Astrocyte (in vitro differentiated cells and primary cell): ENCODE results near the gene PDP2. TPM values are rescaled to one million over a fixed set of nuclear protein-coding genes. Genes with fewer than 3 reads are reported as not detected.

ENCODE experiments used
- DNase-seq: peaks from one replicate; pipeline ENCODE4 v3.0.0-alpha.2; 2010; ENCODE audit warnings: low read depth
- FAIRE-seq: peaks from 2 replicates; lab custom pipeline; 2011; peaks lifted over from hg19 to GRCh38; lab: Jason Lieb, UNC
- H2AFZ ChIP-seq: 2 replicates; pipeline ENCODE4 v1.6.0; 2012; ENCODE audit warnings: low read depth, low read length, inconsistent platforms
- H3K27ac ChIP-seq: 2 replicates; pipeline ENCODE4 v1.5.1; 2011; ENCODE audit warnings: low read depth, low read length, inconsistent platforms
- H3K27me3 ChIP-seq: 2 replicates; pipeline ENCODE4 v1.6.0; 2011; ENCODE audit warnings: low read length, inconsistent platforms; ENCODE audit not compliant: insufficient read depth
- H3K36me3 ChIP-seq: 2 replicates; pipeline ENCODE4 v1.5.1; 2011; ENCODE audit warnings: low read length, inconsistent platforms; ENCODE audit not compliant: insufficient read depth
- H3K4me1 ChIP-seq: 2 replicates; pipeline ENCODE4 v1.5.1; 2011; ENCODE audit warnings: low read length, inconsistent platforms; ENCODE audit not compliant: insufficient read depth
- H3K4me2 ChIP-seq: 2 replicates; pipeline ENCODE4 v1.6.0; 2012; ENCODE audit warnings: low read length, inconsistent platforms
- H3K4me3 ChIP-seq: 2 replicates; pipeline ENCODE4 v1.5.1; 2011; ENCODE audit warnings: low read depth, mild to moderate bottlenecking, low read length, inconsistent platforms; ENCODE audit not compliant: insufficient read depth
- H3K79me2 ChIP-seq: 2 replicates; pipeline ENCODE4 v1.6.0; 2012; ENCODE audit warnings: mild to moderate bottlenecking, low read length, inconsistent platforms; ENCODE audit not compliant: insufficient read depth
- H3K9ac ChIP-seq: 2 replicates; pipeline ENCODE4 v1.6.0; 2012; ENCODE audit warnings: mild to moderate bottlenecking, low read length, inconsistent platforms
- H3K9me3 ChIP-seq: 2 replicates; pipeline ENCODE4 v1.5.1; 2012; ENCODE audit warnings: low read depth, mild to moderate bottlenecking, low read length, inconsistent platforms; ENCODE audit not compliant: insufficient read depth
- H4K20me1 ChIP-seq: 2 replicates; pipeline ENCODE4 v1.6.0; 2012; ENCODE audit warnings: low read length, inconsistent platforms; ENCODE audit not compliant: insufficient read depth
- H3K27ac Mint-ChIP-seq: one replicate; pipeline ENCODE4 v1.8.0; 2021; ENCODE audit warnings: mild to moderate bottlenecking, mixed read lengths; ENCODE audit not compliant: unreplicated experiment
- H3K27me3 Mint-ChIP-seq: one replicate; pipeline ENCODE4 v1.8.0; 2021; ENCODE audit warnings: low read depth, mixed read lengths; ENCODE audit not compliant: unreplicated experiment
- H3K36me3 Mint-ChIP-seq: one replicate; pipeline ENCODE4 v1.8.0; 2021; ENCODE audit warnings: low read depth, mixed read lengths; ENCODE audit not compliant: unreplicated experiment
- H3K4me1 Mint-ChIP-seq: one replicate; pipeline ENCODE4 v1.8.0; 2021; ENCODE audit warnings: low read depth, mixed read lengths; ENCODE audit not compliant: unreplicated experiment
- H3K4me3 Mint-ChIP-seq: one replicate; pipeline ENCODE4 v1.8.0; 2021; ENCODE audit warnings: mild to moderate bottlenecking, moderate library complexity, mixed read lengths; ENCODE audit not compliant: unreplicated experiment
- H3K9me3 Mint-ChIP-seq: one replicate; pipeline ENCODE4 v1.8.0; 2021; ENCODE audit warnings: mild to moderate bottlenecking, mixed read lengths; ENCODE audit not compliant: unreplicated experiment
- CTCF ChIP-seq: IDR thresholded peaks from 2 replicates; pipeline ENCODE4 v1.5.1; 2011; ENCODE audit warnings: low read depth, mild to moderate bottlenecking, inconsistent platforms, low read length, moderate library complexity; ENCODE audit not compliant: insufficient read depth
- EZH2 ChIP-seq: IDR thresholded peaks from 2 replicates; pipeline ENCODE4 v1.6.1; 2012; ENCODE audit warnings: mild to moderate bottlenecking, low read length, inconsistent platforms; ENCODE audit not compliant: insufficient read depth
- total RNA-seq: library from RNA; stranded (reverse); gene quantifications from 2 replicates; pipeline ENCODE4 v1.2.1, GENCODE V29; 2021

The PDP2 gene
- total RNA-seq, 1 donor from 2014 or later, result 16.8 TPM

DNA sequence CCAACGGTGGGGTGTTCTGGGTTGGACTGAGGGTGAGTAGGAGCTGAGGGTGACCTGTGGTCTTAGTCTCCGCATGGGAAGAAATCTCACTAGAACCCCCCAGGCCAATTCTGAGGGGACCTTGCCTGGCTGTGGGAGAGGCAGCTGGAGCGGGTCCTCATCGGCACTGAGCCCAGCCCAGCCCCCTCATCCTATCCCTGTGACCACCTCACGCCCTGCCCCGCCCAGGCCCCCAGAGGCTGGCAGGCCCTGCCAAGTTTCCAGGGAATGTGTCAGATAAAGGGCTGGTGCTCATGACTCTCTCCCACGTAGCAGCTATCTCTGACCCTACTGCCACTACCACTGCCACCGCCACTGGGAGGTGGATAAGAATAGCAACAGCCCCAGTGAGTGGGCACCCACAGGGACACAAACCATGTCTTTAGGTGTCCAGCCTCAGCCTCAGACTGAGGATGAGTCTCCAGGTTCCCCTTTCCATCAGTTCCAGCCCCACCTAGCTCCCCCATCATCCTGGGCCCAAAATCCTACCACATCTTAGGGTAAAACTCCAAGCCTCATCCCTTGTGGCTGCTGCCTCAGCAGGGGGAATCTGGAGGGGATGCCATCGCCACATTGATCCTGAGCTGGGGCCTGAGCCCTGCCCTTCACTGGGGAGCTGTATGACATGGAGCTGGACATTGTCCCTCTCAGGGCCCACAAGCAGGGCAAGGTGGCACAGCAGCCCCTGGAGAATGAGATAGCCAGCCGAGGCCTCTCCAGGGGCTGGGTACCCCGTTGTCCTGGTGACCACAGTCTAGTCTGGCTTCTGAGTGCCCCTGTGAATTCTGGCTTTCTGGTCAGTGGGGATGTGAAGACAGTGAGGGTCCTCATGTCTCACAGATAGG lies 23.5 kb downstream of the PDP2 start:
- H3K4me1 Mint-ChIP-seq, result peaks cover 31% of the 10 kb centered on the region
- H3K9me3 ChIP-seq, result no peaks in the 10 kb centered on the region
- TF ChIP-seq EZH2, result no peak
- no peak for TF ChIP-seq CTCF
- H3K27ac ChIP-seq, result no peak overlapping the region
- H3K27ac Mint-ChIP-seq, result no peak overlapping the region
- no peaks in the 10 kb centered on the region for H4K20me1 ChIP-seq
- no peak overlapping the region for H2AFZ ChIP-seq
- no peak for FAIRE-seq
- H3K4me3 ChIP-seq, result no peak overlapping the region
- H3K79me2 ChIP-seq, result no peaks in the 10 kb centered on the region
- H3K4me2 ChIP-seq, result no peak overlapping the region
- H3K27me3 Mint-ChIP-seq, result peaks cover 26% of the 10 kb centered on the region
- peaks cover 12% of the 10 kb centered on the region for H3K4me1 ChIP-seq
- H3K36me3 Mint-ChIP-seq, result peaks cover 4% of the 10 kb centered on the region
- peaks cover 8% of the 10 kb centered on the region for H3K27me3 ChIP-seq
- H3K36me3 ChIP-seq, result no peaks in the 10 kb centered on the region
- peaks cover 7% of the 10 kb centered on the region for H3K9me3 Mint-ChIP-seq
- no peak for DNase-seq
- no peak overlapping the region for H3K9ac ChIP-seq
- no peak overlapping the region for H3K4me3 Mint-ChIP-seq

GRCh38 chr16:66904428-66904845 lies 24.1 kb downstream of the PDP2 start:
- H3K79me2 ChIP-seq, result no peaks in the 10 kb centered on the region
- no peaks in the 10 kb centered on the region for H3K9me3 ChIP-seq
- TF ChIP-seq EZH2 (no peak), CTCF (no peak)
- H3K27ac ChIP-seq, result no peak overlapping the region
- no peak overlapping the region for H3K9ac ChIP-seq
- FAIRE-seq (no peak), DNase-seq (no peak)
- H4K20me1 ChIP-seq, result no peaks in the 10 kb centered on the region
- no peak overlapping the region for H3K27ac Mint-ChIP-seq
- peaks cover 27% of the 10 kb centered on the region for H3K27me3 Mint-ChIP-seq
- no peak overlapping the region for H3K4me3 Mint-ChIP-seq
- H3K4me2 ChIP-seq, result no peak overlapping the region
- no peak overlapping the region for H3K4me3 ChIP-seq
- peaks cover 4% of the 10 kb centered on the region for H3K36me3 Mint-ChIP-seq
- H3K4me1 ChIP-seq, result peaks cover 11% of the 10 kb centered on the region
- peaks cover 6% of the 10 kb centered on the region for H3K9me3 Mint-ChIP-seq
- H3K4me1 Mint-ChIP-seq, result peaks cover 27% of the 10 kb centered on the region
- peaks cover 11% of the 10 kb centered on the region for H3K27me3 ChIP-seq
- no peaks in the 10 kb centered on the region for H3K36me3 ChIP-seq
- H2AFZ ChIP-seq, result no peak overlapping the region
